Naive thymus-derived CD4-positive, alpha-beta T cell (primary cell): ENCODE results near the gene UBN2. TPM values are rescaled to one million over a fixed set of nuclear protein-coding genes. Genes with fewer than 3 reads are reported as not detected.

ENCODE experiments used
- ATAC-seq: fragments of 150-1000 bp; cut with Tn5 transposase; 2 replicates; pipeline ENCODE4 v1.10.0; 2021; ENCODE audit warnings: mild to moderate bottlenecking, moderate library complexity
- CTCF ChIA-PET: fragments of 350-600 bp; sonication (Branson Sonifier 250); formaldehyde crosslinking; loops from one replicate; lab custom pipeline; 2021; ENCODE audit warnings: antibody characterized with exemption; lab: Charles Lee
- POLR2A ChIA-PET: fragments of 350-600 bp; sonication (Branson Sonifier 250); formaldehyde crosslinking; loops from one replicate; lab custom pipeline; 2021; ENCODE audit warnings: antibody characterized with exemption, inconsistent platforms; lab: Charles Lee
- DNase-seq, 9 donors: peaks; one replicate each; pipeline versions ENCODE4 v3.0.0 to v3.0.0-alpha.2; 2020 to 2022; ENCODE audit warnings: mixed read lengths in 1 of 9
- H3K27ac ChIP-seq: one replicate; pipeline ENCODE4 v1.7.0; 2013; ENCODE audit warnings: mild to moderate bottlenecking, low read depth, low read length, moderate library complexity
- H3K27me3 ChIP-seq, 2 donors: one replicate each; pipeline ENCODE4 v1.7.0; 2013; ENCODE audit warnings: low read length in 2 of 2, mild to moderate bottlenecking in 2 of 2, moderate library complexity in 2 of 2; ENCODE audit not compliant: control insufficient read depth in 2 of 2, insufficient read depth in 2 of 2
- H3K36me3 ChIP-seq, 3 experiments: 1 replicate in 2 of 3; 2 replicates in 1 of 3; pipeline ENCODE4 v1.7.0; 2013; ENCODE audit warnings: low read length in 3 of 3, mild to moderate bottlenecking in 3 of 3, moderate library complexity in 1 of 3; ENCODE audit not compliant: insufficient read depth in 3 of 3, control insufficient read depth in 2 of 3
- H3K4me1 ChIP-seq, 2 donors: one replicate each; pipeline ENCODE4 v1.7.0; 2013; ENCODE audit warnings: low read length in 2 of 2, mild to moderate bottlenecking in 2 of 2, moderate library complexity in 1 of 2; ENCODE audit not compliant: control insufficient read depth in 2 of 2, insufficient read depth in 2 of 2
- H3K4me3 ChIP-seq: 2 replicates; pipeline ENCODE4 v1.7.0; 2013; ENCODE audit warnings: mild to moderate bottlenecking, low read length
- H3K9me3 ChIP-seq, 3 experiments: 1 replicate in 2 of 3; 2 replicates in 1 of 3; pipeline ENCODE4 v1.7.0; 2013; ENCODE audit warnings: low read length in 3 of 3; ENCODE audit not compliant: control insufficient read depth in 2 of 3
- H3K27ac Mint-ChIP-seq, 9 donors: one replicate each; pipeline ENCODE4 v1.8.0; 2020 to 2022; ENCODE audit warnings: mixed read lengths in 9 of 9, mild to moderate bottlenecking in 8 of 9, moderate library complexity in 5 of 9, inconsistent platforms in 2 of 9
- H3K27me3 Mint-ChIP-seq, 5 donors: one replicate each; pipeline ENCODE4 v1.8.0; 2021 to 2022; ENCODE audit warnings: mixed read lengths in 5 of 5, mild to moderate bottlenecking in 1 of 5
- H3K36me3 Mint-ChIP-seq, 5 donors: one replicate each; pipeline ENCODE4 v1.8.0; 2020 to 2022; ENCODE audit warnings: mixed read lengths in 5 of 5, mild to moderate bottlenecking in 3 of 5, inconsistent platforms in 1 of 5
- H3K4me1 Mint-ChIP-seq, 7 donors: one replicate each; pipeline ENCODE4 v1.8.0; 2020 to 2022; ENCODE audit warnings: mixed read lengths in 7 of 7, mild to moderate bottlenecking in 3 of 7, inconsistent platforms in 1 of 7
- H3K4me3 Mint-ChIP-seq, 10 donors: one replicate each; pipeline ENCODE4 v1.8.0; 2020 to 2022; ENCODE audit warnings: mild to moderate bottlenecking in 10 of 10, mixed read lengths in 10 of 10, moderate library complexity in 6 of 10, inconsistent platforms in 2 of 10
- H3K9me3 Mint-ChIP-seq, 11 donors: one replicate each; pipeline ENCODE4 v1.8.0; 2020 to 2022; ENCODE audit warnings: mixed read lengths in 11 of 11, mild to moderate bottlenecking in 4 of 11, inconsistent platforms in 1 of 11, moderate library complexity in 1 of 11
- intact Hi-C, 2 donors: fragments of 100-400 bp; cut with micrococcal nuclease; formaldehyde crosslinking; loops; one replicate each; pipeline ENCODE4 v1.15.1; 2023
- polyA plus RNA-seq, 2 donors: library from polyadenylated mRNA; unstranded; fragments of 300-500 nt; fragmentation: Illumina TruSeq; gene quantifications; one replicate each; pipeline ENCODE4 v1.2.3, GENCODE V29; 2021
- total RNA-seq, 6 experiments: library from RNA in 5 of 6; stranded (reverse) in 5 of 6; gene quantifications; 1 replicate in 5 of 6; 2 replicates in 1 of 6; pipeline ENCODE4 v1.2.3 and lab custom pipeline; 2021 to 2026

Gene UBN2
- total and polyA plus RNA-seq, 7 experiments from 2014 or later = 1.1 to 31.2 (median 19.3) TPM

DNA sequence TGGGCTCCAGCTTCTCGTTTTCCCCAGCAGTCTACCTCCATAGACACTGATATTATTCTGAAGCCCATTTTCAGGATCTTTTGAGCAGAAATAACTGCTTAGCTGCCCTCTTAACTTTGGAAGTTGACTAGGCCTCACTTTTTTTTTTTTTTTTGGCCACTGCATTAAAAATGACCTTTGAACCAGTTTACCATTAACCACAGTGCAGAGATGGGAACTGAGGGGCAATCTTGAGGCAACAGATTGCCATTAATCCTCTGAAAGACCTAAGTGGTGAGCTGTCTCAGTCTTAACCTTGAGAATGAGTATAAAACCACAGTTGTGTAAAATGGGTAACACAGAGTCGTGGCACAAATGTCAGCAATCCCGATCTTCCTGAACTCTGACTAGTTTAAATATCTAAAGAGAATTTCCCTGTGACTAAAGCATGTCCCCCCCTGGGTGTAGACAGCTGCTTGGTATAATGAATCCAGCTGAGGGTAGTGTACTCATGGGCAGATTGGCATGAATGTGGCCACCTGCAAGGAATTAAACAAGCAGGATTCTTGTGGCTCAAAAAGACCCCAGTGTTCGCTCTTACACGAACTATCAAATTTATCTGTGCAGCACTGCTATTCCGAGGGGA, 64.0 kb downstream of the UBN2 start:
- POLR2A ChIA-PET = no interaction called here

DNA sequence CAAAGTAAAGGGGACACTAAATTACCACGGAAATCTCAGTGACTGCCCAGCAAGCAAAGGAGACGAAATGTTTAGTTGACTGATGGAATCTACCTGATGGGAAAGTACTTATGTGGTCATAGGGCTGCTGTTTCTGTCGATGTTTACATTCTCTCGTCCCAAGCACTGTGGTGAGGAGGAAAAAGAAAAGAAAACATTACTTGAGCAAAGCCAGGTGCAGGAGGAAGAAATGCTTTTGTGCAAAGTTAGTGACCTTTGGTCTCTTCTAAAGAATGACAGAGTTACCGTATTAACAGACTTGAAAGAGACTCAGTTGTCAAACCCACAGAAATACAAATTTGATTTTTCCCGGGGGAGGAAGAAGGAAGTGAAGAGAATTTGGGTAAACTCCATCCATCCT, 66.8 kb downstream of the UBN2 start:
- no peak overlapping the region for H3K4me3 Mint-ChIP-seq
- intact Hi-C loops = no loop called here
- POLR2A ChIA-PET = no interaction called here
- H3K4me1 Mint-ChIP-seq = peaks cover 0 to 2% (median 0%) of the 10 kb centered on the region in 7 donors
- H3K36me3 Mint-ChIP-seq = peaks cover 4 to 52% (median 28%) of the 10 kb centered on the region in 5 donors
- no peak overlapping the region for H3K27ac Mint-ChIP-seq
- no peaks in the 10 kb centered on the region for H3K9me3 ChIP-seq
- DNase-seq (no peak), ATAC-seq (no peak)
- H3K27me3 ChIP-seq = no peaks in the 10 kb centered on the region
- H3K9me3 Mint-ChIP-seq = no peaks in the 10 kb centered on the region
- no peaks in the 10 kb centered on the region for H3K27me3 Mint-ChIP-seq
- H3K4me1 ChIP-seq = no peaks in the 10 kb centered on the region
- H3K27ac ChIP-seq = no peak overlapping the region
- peaks cover 0 to 4% (median 4%) of the 10 kb centered on the region in 3 experiments for H3K36me3 ChIP-seq
- H3K4me3 ChIP-seq = no peak overlapping the region
- CTCF ChIA-PET = no interaction called here

More for the DNA sequence above, 64.0 kb downstream of the UBN2 start:
- no peak overlapping the region for H3K4me3 Mint-ChIP-seq
- ATAC-seq (no peak), DNase-seq (no peak)
- H3K4me1 Mint-ChIP-seq = no peaks in the 10 kb centered on the region
- H3K27ac Mint-ChIP-seq = no peak overlapping the region
- CTCF ChIA-PET = no interaction called here
- Histone ChIP-seq H3K9me3 (no peaks in the 10 kb centered on the region), H3K4me3 (no peak overlapping the region), H3K27me3 (no peaks in the 10 kb centered on the region), H3K36me3 (peaks cover 0 to 4% (median 4%) of the 10 kb centered on the region in 3 experiments), H3K4me1 (no peaks in the 10 kb centered on the region), H3K27ac (no peak overlapping the region)
- H3K9me3 Mint-ChIP-seq = no peaks in the 10 kb centered on the region
- H3K36me3 Mint-ChIP-seq = peaks cover 7 to 34% (median 31%) of the 10 kb centered on the region in 5 donors
- intact Hi-C loops = no loop called here
- no peaks in the 10 kb centered on the region for H3K27me3 Mint-ChIP-seq

DNA sequence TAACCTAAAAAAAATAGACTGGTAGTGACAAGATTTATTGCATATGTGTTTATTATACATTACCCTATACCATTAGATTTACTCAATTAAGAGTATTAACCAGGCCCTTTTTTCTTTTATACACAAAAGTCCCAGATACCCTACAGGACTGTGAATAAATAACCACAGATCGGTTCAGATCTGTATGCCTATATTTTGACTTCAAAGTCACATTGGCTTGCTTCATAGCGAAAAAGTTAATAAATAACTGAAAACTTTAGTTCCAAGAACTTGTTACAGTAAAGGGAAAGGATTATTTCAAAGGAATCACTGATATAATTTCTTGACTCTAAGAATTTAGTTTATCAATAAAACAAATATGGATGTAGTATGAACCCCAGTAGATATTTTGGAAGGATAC, 68.3 kb downstream of the UBN2 start:
- H3K9me3 ChIP-seq = no peaks in the 10 kb centered on the region
- peaks cover 0 to 2% (median 0%) of the 10 kb centered on the region in 7 donors for H3K4me1 Mint-ChIP-seq
- peaks cover 4 to 54% (median 23%) of the 10 kb centered on the region in 5 donors for H3K36me3 Mint-ChIP-seq
- H3K4me3 Mint-ChIP-seq = no peak overlapping the region
- H3K9me3 Mint-ChIP-seq = no peaks in the 10 kb centered on the region
- no peak overlapping the region for H3K4me3 ChIP-seq
- H3K36me3 ChIP-seq = no peaks in the 10 kb centered on the region
- H3K27me3 ChIP-seq = no peaks in the 10 kb centered on the region
- intact Hi-C loops = no loop called here
- ChIA-PET POLR2A (no interaction called here), CTCF (interaction anchor here (0.7 kb wide), 1 partner anchor 63 kb away, joined by 3 read pairs; no protein-coding TSS in a partner anchor)
- ATAC-seq = no peak
- no peak for DNase-seq
- H3K27me3 Mint-ChIP-seq = no peaks in the 10 kb centered on the region
- no peaks in the 10 kb centered on the region for H3K4me1 ChIP-seq
- no peak overlapping the region for H3K27ac ChIP-seq
- no peak overlapping the region for H3K27ac Mint-ChIP-seq

DNA sequence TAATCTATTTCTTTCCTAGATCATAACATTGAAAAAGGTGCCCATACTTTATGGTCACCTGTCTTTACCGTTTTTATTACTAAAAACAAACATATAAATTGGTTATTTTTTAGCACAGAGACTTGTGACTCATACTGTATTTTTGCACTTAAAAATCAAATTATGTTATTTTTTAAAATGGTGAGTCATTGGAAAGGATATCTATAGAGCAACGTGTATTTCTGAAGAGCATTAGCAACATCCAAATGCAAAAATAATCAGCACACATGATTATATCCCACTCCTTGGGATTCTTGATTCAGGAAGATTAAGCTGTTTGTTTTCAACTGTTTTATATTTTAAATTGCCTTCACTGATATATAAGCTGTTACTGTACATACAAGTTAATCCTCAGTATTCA, 69.4 kb downstream of the UBN2 start:
- CTCF ChIA-PET = no interaction called here
- Mint-ChIP-seq H3K27ac (no peak overlapping the region), H3K36me3 (peaks cover under 1 to 49% (median 19%) of the 10 kb centered on the region in 5 donors), H3K4me3 (no peak overlapping the region), H3K9me3 (no peaks in the 10 kb centered on the region), H3K27me3 (no peaks in the 10 kb centered on the region), H3K4me1 (peaks cover 0 to 2% (median 0%) of the 10 kb centered on the region in 7 donors)
- H3K36me3 ChIP-seq = no peaks in the 10 kb centered on the region
- no peaks in the 10 kb centered on the region for H3K4me1 ChIP-seq
- intact Hi-C loops = no loop called here
- no peak for ATAC-seq
- no peak overlapping the region for H3K27ac ChIP-seq
- no peaks in the 10 kb centered on the region for H3K9me3 ChIP-seq
- POLR2A ChIA-PET = no interaction called here
- no peaks in the 10 kb centered on the region for H3K27me3 ChIP-seq
- no peak for DNase-seq
- H3K4me3 ChIP-seq = no peak overlapping the region

DNA sequence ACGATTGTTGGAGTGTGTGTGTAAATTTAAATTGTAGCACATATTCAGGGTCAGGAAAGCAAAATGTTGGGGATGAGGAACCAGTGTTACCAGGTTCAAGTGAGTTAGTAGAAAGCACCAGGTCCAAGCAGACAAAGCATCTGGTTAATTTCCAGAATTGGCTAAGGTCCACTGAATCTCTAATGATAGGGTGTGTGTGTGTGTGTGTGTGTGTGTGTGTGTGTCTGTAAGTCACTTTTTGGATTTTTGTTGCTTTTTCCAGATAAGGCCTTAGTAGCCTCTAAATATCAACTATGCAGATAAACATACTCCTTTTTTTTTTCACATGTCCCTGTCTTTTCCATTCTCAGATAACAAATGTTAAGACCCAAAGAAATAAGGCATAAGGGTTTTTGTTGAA, 73.5 kb downstream of the UBN2 start:
- H3K27me3 ChIP-seq = no peaks in the 10 kb centered on the region
- H3K36me3 ChIP-seq = no peaks in the 10 kb centered on the region
- peaks cover 0 to 41% (median 13%) of the 10 kb centered on the region in 5 donors for H3K36me3 Mint-ChIP-seq
- H3K4me3 Mint-ChIP-seq = no peak overlapping the region
- H3K4me1 Mint-ChIP-seq = peaks cover 0 to 3% (median 0%) of the 10 kb centered on the region in 7 donors
- intact Hi-C loops = no loop called here
- H3K4me1 ChIP-seq = no peaks in the 10 kb centered on the region
- DNase-seq (no peak), ATAC-seq (no peak)
- H3K9me3 Mint-ChIP-seq = no peaks in the 10 kb centered on the region
- POLR2A ChIA-PET = interaction anchor here (0.7 kb wide), 1 partner anchor 719 kb away, joined by 3 read pairs; no protein-coding TSS in a partner anchor
- H3K27me3 Mint-ChIP-seq = no peaks in the 10 kb centered on the region
- H3K27ac ChIP-seq = no peak overlapping the region
- no peak overlapping the region for H3K4me3 ChIP-seq
- no peaks in the 10 kb centered on the region for H3K9me3 ChIP-seq
- H3K27ac Mint-ChIP-seq = no peak overlapping the region
- CTCF ChIA-PET = no interaction called here

DNA sequence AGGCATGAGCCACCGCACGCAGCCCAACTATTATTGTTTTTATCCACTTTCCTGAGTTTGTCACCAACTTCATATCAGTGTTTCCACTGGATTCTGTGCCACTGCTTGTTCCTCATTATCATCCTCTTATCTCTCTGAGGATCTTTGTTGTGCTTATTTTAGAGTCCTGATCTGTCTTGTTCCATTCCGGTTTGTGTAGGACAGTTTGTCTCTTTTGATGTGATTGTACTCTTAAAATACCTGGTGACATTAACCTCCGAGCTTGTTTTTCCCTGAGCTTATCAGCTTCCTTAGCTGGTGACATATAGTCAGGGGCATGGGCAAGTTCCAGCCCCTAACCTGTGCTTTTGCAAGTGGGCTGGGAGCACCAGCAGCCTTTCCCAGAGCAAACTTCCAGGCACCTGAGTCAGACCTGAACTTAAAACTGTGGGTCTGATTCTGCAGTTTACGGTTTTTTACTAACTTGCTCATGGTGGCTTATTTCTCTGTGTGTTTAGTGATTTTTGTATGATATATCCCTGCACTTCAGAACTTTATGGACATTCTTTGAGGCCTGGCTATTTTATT, 87.0 kb downstream of the UBN2 start:
- no peak overlapping the region for H3K4me3 Mint-ChIP-seq
- H3K9me3 ChIP-seq = no peaks in the 10 kb centered on the region
- no peaks in the 10 kb centered on the region for H3K4me1 Mint-ChIP-seq
- H3K27ac Mint-ChIP-seq = no peak overlapping the region
- H3K27me3 ChIP-seq = no peaks in the 10 kb centered on the region
- ATAC-seq = no peak
- H3K4me3 ChIP-seq = no peak overlapping the region
- no peaks in the 10 kb centered on the region for H3K9me3 Mint-ChIP-seq
- peaks cover 0 to 6% (median 0%) of the 10 kb centered on the region in 5 donors for H3K27me3 Mint-ChIP-seq
- no peak overlapping the region for H3K27ac ChIP-seq
- no peaks in the 10 kb centered on the region for H3K36me3 ChIP-seq
- H3K36me3 Mint-ChIP-seq = no peaks in the 10 kb centered on the region
- no peaks in the 10 kb centered on the region for H3K4me1 ChIP-seq
- DNase-seq = no peak
- CTCF ChIA-PET = no interaction called here
- intact Hi-C loops = no loop called here
- POLR2A ChIA-PET = no interaction called here
